K562 (cell line): ENCODE measurements around the gene CCDC9. TPM values are rescaled to one million over a fixed set of nuclear protein-coding genes. Genes with fewer than 3 reads are reported as not detected.

Experiments used
- ATAC-seq: fragments of 200-7000 bp; cut with Tn5 transposase; 3 replicates; pipeline ENCODE4 v1.9.1; 2020; ENCODE audit warnings: moderate library complexity
- BruUV-seq: library from RNA; stranded (reverse); fragments of 400-500 nt; replicated peaks from 2 replicates; lab custom pipeline; 2021; lab: Mats Ljungman, UMichigan
- CTCF ChIA-PET: fragments of 300-600 bp; formaldehyde crosslinking; extraction: SDS; loops from one replicate; lab custom pipeline; 2021; ENCODE audit warnings: low intra/inter-chr PET ratio; lab: Yijun Ruan, JAX
- POLR2A ChIA-PET: fragments of 300-600, 350-650 bp; sonication (Branson Sonifier 250); formaldehyde crosslinking; extraction: SDS; loops from one replicate; lab custom pipeline; 2021; ENCODE audit warnings: antibody characterized with exemption, inconsistent platforms; lab: Yijun Ruan, JAX
- DNase-seq, 4 experiments: peaks; one replicate each; pipeline versions ENCODE4 v3.0.0 to v3.0.0-alpha.2; 2011 to 2018; ENCODE audit warnings: low spot score in 3 of 4, mixed read lengths in 3 of 4; ENCODE audit errors: extremely low read depth in 1 of 4
- FAIRE-seq: peaks from 2 replicates; lab custom pipeline; 2011; peaks lifted over from hg19 to GRCh38; lab: Jason Lieb, UNC
- H2AFZ ChIP-seq: 2 replicates; pipeline ENCODE4 v1.6.0; 2011; ENCODE audit warnings: low read depth, low read length, control low read depth, inconsistent platforms
- H3K27ac ChIP-seq: fragments of 200-600 bp; 3 replicates; pipeline ENCODE4 v1.8.0; 2011; ENCODE audit warnings: low read depth, mild to moderate bottlenecking, control low read depth, inconsistent platforms, low read length, moderate library complexity, mixed read lengths; ENCODE audit errors: extremely low read depth
- H3K27me3 ChIP-seq, 2 experiments: fragments of 300-600 bp in 1 of 2; 2 replicates in 1 of 2; 3 replicates in 1 of 2; pipeline versions ENCODE4 v1.6.0 to v1.8.0; 2011; ENCODE audit warnings: inconsistent platforms in 2 of 2, low read length in 2 of 2, mild to moderate bottlenecking in 1 of 2, mixed read lengths in 1 of 2, moderate library complexity in 1 of 2; ENCODE audit not compliant: control insufficient read depth in 2 of 2, insufficient read depth in 2 of 2
- H3K36me3 ChIP-seq: fragments of 300-600 bp; 3 replicates; pipeline ENCODE4 v1.8.0; 2011; ENCODE audit warnings: mild to moderate bottlenecking, low read length, inconsistent platforms; ENCODE audit not compliant: control insufficient read depth, insufficient read depth
- H3K4me1 ChIP-seq, 2 experiments: fragments of 200-600 bp in 1 of 2; replicated peaks in 1 of 2; 2 replicates in 1 of 2; 3 replicates in 1 of 2; pipeline versions ENCODE4 v1.5.1 to v1.8.0; 2011; ENCODE audit warnings: inconsistent platforms in 2 of 2, low read length in 2 of 2, mild to moderate bottlenecking in 1 of 2, mixed read lengths in 1 of 2, moderate library complexity in 1 of 2; ENCODE audit not compliant: control insufficient read depth in 2 of 2, insufficient read depth in 2 of 2
- H3K4me2 ChIP-seq: 2 replicates; pipeline ENCODE4 v1.6.1; 2011; ENCODE audit warnings: low read length, control low read depth, inconsistent platforms, mixed read lengths; ENCODE audit not compliant: insufficient read depth
- H3K4me3 ChIP-seq: fragments of 200-600 bp; sonication (generic), shearing (Covaris generic); 2 replicates; pipeline ENCODE4 v1.5.1; 2016; ENCODE audit warnings: control low read depth, inconsistent platforms
- H3K79me2 ChIP-seq: fragments of 200-600 bp; 3 replicates; pipeline ENCODE4 v1.8.0; 2011; ENCODE audit warnings: low read length, inconsistent platforms; ENCODE audit not compliant: control insufficient read depth, insufficient read depth
- H3K9ac ChIP-seq, 2 experiments: 2 replicates each; pipeline versions ENCODE4 v1.6.0 to v1.6.1; 2011; ENCODE audit warnings: low read depth in 2 of 2, low read length in 2 of 2, control low read depth in 1 of 2, inconsistent platforms in 1 of 2, mild to moderate bottlenecking in 1 of 2, mixed read lengths in 1 of 2; ENCODE audit not compliant: insufficient read depth in 1 of 2
- H3K9me1 ChIP-seq: one replicate; pipeline ENCODE4 v1.6.0; 2011; ENCODE audit warnings: inconsistent platforms, mild to moderate bottlenecking, low read length, moderate library complexity; ENCODE audit not compliant: control insufficient read depth, insufficient read depth
- H3K9me3 ChIP-seq: replicated peaks from 2 replicates; pipeline ENCODE4 v1.5.1; 2011; ENCODE audit warnings: low read depth, low read length, inconsistent platforms; ENCODE audit not compliant: control insufficient read depth, insufficient read depth
- H4K20me1 ChIP-seq: replicated peaks from 2 replicates; pipeline ENCODE4 v1.6.1; 2011; ENCODE audit warnings: low read length, inconsistent platforms, mixed read lengths; ENCODE audit not compliant: control insufficient read depth, insufficient read depth
- BHLHE40 ChIP-seq: IDR thresholded peaks from 2 replicates; pipeline ENCODE4 v1.6.1; 2011; ENCODE audit warnings: low read length, improper control_type of control experiment
- E2F5 ChIP-seq: sonication (generic); formaldehyde crosslinking; IDR thresholded peaks from 2 replicates; pipeline ENCODE4 v1.8.0; 2022; ENCODE audit warnings: mild to moderate bottlenecking, missing genetic modification reagents
- FOSL1 ChIP-seq: fragments of 200-800 bp; sonication (Bioruptor generic); conservative IDR thresholded peaks from 2 replicates; pipeline ENCODE4 v1.6.1; 2016; ENCODE audit warnings: missing genetic modification characterization, missing compliant biosample characterization
- FOXA3 ChIP-seq, 2 experiments: fragments of 450-650 bp in 1 of 2; sonication (generic) in 1 of 2; formaldehyde crosslinking; IDR thresholded peaks in 1 of 2; conservative IDR thresholded peaks in 1 of 2; 2 replicates each; pipeline versions ENCODE4 v1.4.0 to v1.8.0; 2020 to 2022; ENCODE audit warnings: mild to moderate bottlenecking in 2 of 2, missing genetic modification reagents in 1 of 2
- IRF2 ChIP-seq: sonication (generic); formaldehyde crosslinking; IDR thresholded peaks from 2 replicates; pipeline ENCODE4 v1.8.1; 2022; ENCODE audit warnings: mild to moderate bottlenecking, missing genetic modification reagents
- MCM7 ChIP-seq, 2 experiments: fragments of 450-650 bp; IDR thresholded peaks; 2 replicates each; pipeline ENCODE4 v1.6.1; 2016 to 2018
- POLR2A ChIP-seq: fragments of 450-650 bp; conservative IDR thresholded peaks from 2 replicates; pipeline ENCODE4 v1.6.1; 2016
- SIRT6 ChIP-seq: IDR thresholded peaks from one replicate; pipeline ENCODE4 v1.6.1; 2012; ENCODE audit warnings: low read depth, mild to moderate bottlenecking, control low read depth, inconsistent platforms, low read length, moderate library complexity
- TFAM ChIP-seq: fragments of 250-450 bp; sonication (Bioruptor Pico); conservative IDR thresholded peaks from 2 replicates; pipeline ENCODE4 v1.5.0; 2021; ENCODE audit warnings: mild to moderate bottlenecking, moderate library complexity
- TRIM24 ChIP-seq, 2 experiments: fragments of 450-650 bp; IDR thresholded peaks; 2 replicates each; pipeline ENCODE4 v1.6.1; 2016
- ZBTB33 ChIP-seq: sonication (generic); formaldehyde crosslinking; IDR thresholded peaks from 2 replicates; pipeline ENCODE4 v1.8.1; 2023; ENCODE audit warnings: mild to moderate bottlenecking, missing genetic modification reagents
- ZNF184 ChIP-seq: sonication (generic); formaldehyde crosslinking; IDR thresholded peaks from 2 replicates; pipeline ENCODE4 v1.5.0; 2020; ENCODE audit warnings: missing genetic modification reagents
- ZNF232 ChIP-seq: sonication (generic); formaldehyde crosslinking; IDR thresholded peaks from 2 replicates; pipeline ENCODE4 v1.8.0; 2022; ENCODE audit warnings: mild to moderate bottlenecking, missing genetic modification reagents
- ZNF280B ChIP-seq: fragments of 250-450 bp; sonication (Bioruptor Pico); IDR thresholded peaks from 2 replicates; pipeline ENCODE4 v1.5.1; 2021; ENCODE audit warnings: mild to moderate bottlenecking
- ZNF707 ChIP-seq: fragments of 250-450 bp; sonication (Bioruptor Pico); conservative IDR thresholded peaks from 2 replicates; pipeline ENCODE4 v1.8.0; 2022; ENCODE audit warnings: inconsistent platforms, mild to moderate bottlenecking, moderate library complexity
- WGBS: fragments of 100-300 bp; shearing (Covaris generic); methylation state at CpG from one replicate; pipeline ENCODE4 v1.1.6; 2016; ENCODE audit warnings: low coverage, mixed read lengths; ENCODE audit not compliant: insufficient coverage; ENCODE audit errors: missing lambda C conversion rate; 5-methylcytosine and 5-hydroxymethylcytosine counted together
- in situ Hi-C: fragments of 300-500 bp; cut with MboI; formaldehyde crosslinking; loops from 4 replicates; pipeline ENCODE4 v1.15.0; 2018; ENCODE audit warnings: inconsistent platforms, mixed read lengths
- intact Hi-C: fragments of 100-400 bp; cut with micrococcal nuclease; formaldehyde crosslinking; loops from 2 replicates; pipeline ENCODE4 v1.14.2; 2022
- polyA plus RNA-seq, 8 experiments: library from polyadenylated mRNA; depleted of rRNA in 4 of 8; stranded (reverse) in 5 of 8; unstranded in 3 of 8; fragments of >200 nt; fragmentation: Nextera tagmentation in 2 of 8; fragmentation: Illumina TruSeq in 1 of 8; extraction: Ambion mirVana in 2 of 8; extraction: Trizol in 1 of 8; gene quantifications; 2 replicates each; pipeline versions ENCODE4 v1.2.1 to v1.2.3, GENCODE V29; 2011 to 2014; ENCODE audit warnings: inconsistent platforms in 1 of 8, missing spikeins in 1 of 8
- total RNA-seq, 7 experiments: library from RNA; depleted of rRNA in 6 of 7; stranded (reverse); fragments of >200 nt in 6 of 7; fragmentation: Illumina TruSeq in 2 of 7; extraction: Trizol in 2 of 7; gene quantifications; 2 replicates each; pipeline versions ENCODE4 v1.2.1 to v1.2.3, GENCODE V29; 2011 to 2021; ENCODE audit warnings: low replicate concordance in 1 of 7

The CCDC9 gene
- total and polyA plus RNA-seq, 9 of the 15 experiments (the other 6 are each of a cell fraction or from before 2014, with no cell fraction given) = 0.23 to 38.6 (median 8.4) TPM

- TF ChIP-seq IRF2 (CRISPR knock-in tag) = no peak
- TF ChIP-seq E2F5 (CRISPR knock-in tag) = no peak
- no peak for TF ChIP-seq FOXA3 (CRISPR knock-in tag; conservative IDR thresholded peaks at IDR 0.05 in 1 of 2, IDR thresholded peaks at IDR 0.05 in 1 of 2)
- no peak for TF ChIP-seq TFAM (CRISPR knock-in tag)
Observed at GRCh38 chr19:47268028-47268427, 11.7 kb downstream of the CCDC9 start (continued).

- no peaks in the 10 kb centered on the region for H4K20me1 ChIP-seq
- ChIA-PET POLR2A (interaction anchor here (1.0 to 2.5 kb wide), 3 partner anchors 10 to 15 kb away, joined by 3 to 11 read pairs (median 7); partner anchors contain the start of gene CCDC9), CTCF (no interaction called here)
- DNase-seq = no peak
- ATAC-seq = no peak
- BruUV-seq = no TSS peak
- H3K9me3 ChIP-seq = no peaks in the 10 kb centered on the region
- H3K4me2 ChIP-seq = no peak overlapping the region
- H2AFZ ChIP-seq = no peak overlapping the region
- H3K27me3 ChIP-seq = no peaks in the 10 kb centered on the region
- no peaks in the 10 kb centered on the region for H3K79me2 ChIP-seq
- H3K9me1 ChIP-seq = no peaks in the 10 kb centered on the region
- 73% methylated on average over 5 of the region's 7 CpGs for WGBS
- peaks cover 10 to 44% of the 10 kb centered on the region in 2 experiments; a peak in 3 of 5 replicates for H3K4me1 ChIP-seq
- intact Hi-C loops (no loop called here), in situ Hi-C loops (no loop called here)
- H3K4me3 ChIP-seq = no peak overlapping the region
- peak overlapping the region in 1 of 2 experiments; percentile 64; a peak in 1 of 4 replicates for H3K9ac ChIP-seq
- H3K36me3 ChIP-seq = peaks cover 49% of the 10 kb centered on the region; the same call in 2 of the 3 replicates
- no peak for FAIRE-seq
- no peak overlapping the region for H3K27ac ChIP-seq
- TF ChIP-seq ZBTB33 (CRISPR knock-in tag) = no peak
- no peak for TF ChIP-seq ZNF707
- no peak for TF ChIP-seq SIRT6
- TF ChIP-seq ZNF232 (CRISPR knock-in tag) = no peak
- no peak for TF ChIP-seq TRIM24 (IDR thresholded peaks at IDR 0.05)
- TF ChIP-seq MCM7 (IDR thresholded peaks at IDR 0.05) = no peak
- TF ChIP-seq ZNF280B (CRISPR knock-in tag) = no peak
- TF ChIP-seq ZNF184 (CRISPR knock-in tag) = no peak
- TF ChIP-seq FOSL1 (tag) = no peak
- TF ChIP-seq POLR2A = no peak
- TF ChIP-seq BHLHE40 = no peak
Observed at GRCh38 chr19:47269596-47269995, 13.3 kb downstream of the CCDC9 start.
